K562 (cell line): ENCODE results near the gene SLC13A3. TPM values are rescaled to one million over a fixed set of nuclear protein-coding genes. Genes with fewer than 3 reads are reported as not detected.

ENCODE experiments used
- ATAC-seq: fragments of 200-7000 bp; cut with Tn5 transposase; 3 replicates; pipeline ENCODE4 v1.9.1; 2020; ENCODE audit warnings: moderate library complexity
- BruUV-seq: library from RNA; stranded (reverse); fragments of 400-500 nt; replicated peaks from 2 replicates; lab custom pipeline; 2021; lab: Mats Ljungman, UMichigan
- CTCF ChIA-PET: fragments of 300-600 bp; formaldehyde crosslinking; extraction: SDS; loops from one replicate; lab custom pipeline; 2021; ENCODE audit warnings: low intra/inter-chr PET ratio; lab: Yijun Ruan, JAX
- POLR2A ChIA-PET: fragments of 300-600, 350-650 bp; sonication (Branson Sonifier 250); formaldehyde crosslinking; extraction: SDS; loops from one replicate; lab custom pipeline; 2021; ENCODE audit warnings: antibody characterized with exemption, inconsistent platforms; lab: Yijun Ruan, JAX
- DNase-seq, 4 experiments: peaks; one replicate each; pipeline versions ENCODE4 v3.0.0 to v3.0.0-alpha.2; 2011 to 2018; ENCODE audit warnings: low spot score in 3 of 4, mixed read lengths in 3 of 4; ENCODE audit errors: extremely low read depth in 1 of 4
- FAIRE-seq: peaks from 2 replicates; lab custom pipeline; 2011; peaks lifted over from hg19 to GRCh38; lab: Jason Lieb, UNC
- H2AFZ ChIP-seq: 2 replicates; pipeline ENCODE4 v1.6.0; 2011; ENCODE audit warnings: low read depth, low read length, control low read depth, inconsistent platforms
- H3K27ac ChIP-seq: fragments of 200-600 bp; 3 replicates; pipeline ENCODE4 v1.8.0; 2011; ENCODE audit warnings: low read depth, mild to moderate bottlenecking, control low read depth, inconsistent platforms, low read length, moderate library complexity, mixed read lengths; ENCODE audit errors: extremely low read depth
- H3K27me3 ChIP-seq, 2 experiments: fragments of 300-600 bp in 1 of 2; 2 replicates in 1 of 2; 3 replicates in 1 of 2; pipeline versions ENCODE4 v1.6.0 to v1.8.0; 2011; ENCODE audit warnings: inconsistent platforms in 2 of 2, low read length in 2 of 2, mild to moderate bottlenecking in 1 of 2, mixed read lengths in 1 of 2, moderate library complexity in 1 of 2; ENCODE audit not compliant: control insufficient read depth in 2 of 2, insufficient read depth in 2 of 2
- H3K36me3 ChIP-seq: fragments of 300-600 bp; 3 replicates; pipeline ENCODE4 v1.8.0; 2011; ENCODE audit warnings: mild to moderate bottlenecking, low read length, inconsistent platforms; ENCODE audit not compliant: control insufficient read depth, insufficient read depth
- H3K4me1 ChIP-seq, 2 experiments: fragments of 200-600 bp in 1 of 2; replicated peaks in 1 of 2; 2 replicates in 1 of 2; 3 replicates in 1 of 2; pipeline versions ENCODE4 v1.5.1 to v1.8.0; 2011; ENCODE audit warnings: inconsistent platforms in 2 of 2, low read length in 2 of 2, mild to moderate bottlenecking in 1 of 2, mixed read lengths in 1 of 2, moderate library complexity in 1 of 2; ENCODE audit not compliant: control insufficient read depth in 2 of 2, insufficient read depth in 2 of 2
- H3K4me2 ChIP-seq: 2 replicates; pipeline ENCODE4 v1.6.1; 2011; ENCODE audit warnings: low read length, control low read depth, inconsistent platforms, mixed read lengths; ENCODE audit not compliant: insufficient read depth
- H3K4me3 ChIP-seq: fragments of 200-600 bp; sonication (generic), shearing (Covaris generic); 2 replicates; pipeline ENCODE4 v1.5.1; 2016; ENCODE audit warnings: control low read depth, inconsistent platforms
- H3K79me2 ChIP-seq: fragments of 200-600 bp; 3 replicates; pipeline ENCODE4 v1.8.0; 2011; ENCODE audit warnings: low read length, inconsistent platforms; ENCODE audit not compliant: control insufficient read depth, insufficient read depth
- H3K9ac ChIP-seq, 2 experiments: 2 replicates each; pipeline versions ENCODE4 v1.6.0 to v1.6.1; 2011; ENCODE audit warnings: low read depth in 2 of 2, low read length in 2 of 2, control low read depth in 1 of 2, inconsistent platforms in 1 of 2, mild to moderate bottlenecking in 1 of 2, mixed read lengths in 1 of 2; ENCODE audit not compliant: insufficient read depth in 1 of 2
- H3K9me1 ChIP-seq: one replicate; pipeline ENCODE4 v1.6.0; 2011; ENCODE audit warnings: inconsistent platforms, mild to moderate bottlenecking, low read length, moderate library complexity; ENCODE audit not compliant: control insufficient read depth, insufficient read depth
- H3K9me3 ChIP-seq: replicated peaks from 2 replicates; pipeline ENCODE4 v1.5.1; 2011; ENCODE audit warnings: low read depth, low read length, inconsistent platforms; ENCODE audit not compliant: control insufficient read depth, insufficient read depth
- H4K20me1 ChIP-seq: replicated peaks from 2 replicates; pipeline ENCODE4 v1.6.1; 2011; ENCODE audit warnings: low read length, inconsistent platforms, mixed read lengths; ENCODE audit not compliant: control insufficient read depth, insufficient read depth
- BDP1 ChIP-seq: IDR thresholded peaks from 3 replicates; pipeline ENCODE4 v1.6.1; 2011; ENCODE audit not compliant: insufficient read length, insufficient read depth
- HDAC8 ChIP-seq: fragments of 450-650 bp; IDR thresholded peaks from 2 replicates; pipeline ENCODE4 v1.6.1; 2016; ENCODE audit warnings: mild to moderate bottlenecking, missing genetic modification characterization, moderate library complexity, missing compliant biosample characterization
- HNRNPK ChIP-seq: fragments of 200-400 bp; formaldehyde crosslinking; IDR thresholded peaks from one replicate; pipeline ENCODE4 v1.6.1; 2018; ENCODE audit warnings: mild to moderate bottlenecking, low read depth, low read length; ENCODE audit not compliant: poor library complexity, severe bottlenecking
- MYC ChIP-seq, 2 experiments: fragments of 250-450 bp in 1 of 2; sonication (Bioruptor Pico) in 1 of 2; IDR thresholded peaks; 2 replicates each; pipeline versions ENCODE4 v1.5.1 to v1.6.1; 2012 to 2021; ENCODE audit warnings: low read depth in 2 of 2, borderline replicate concordance in 1 of 2, improper control_type of control experiment in 1 of 2, low read length in 1 of 2, mild to moderate bottlenecking in 1 of 2, moderate library complexity in 1 of 2
- PTBP1 ChIP-seq: fragments of 200-400 bp; formaldehyde crosslinking; IDR thresholded peaks from 2 replicates; pipeline ENCODE4 v1.6.1; 2017; ENCODE audit warnings: low read depth, low read length
- SOX6 ChIP-seq: fragments of 450-650 bp; IDR thresholded peaks from 2 replicates; pipeline ENCODE4 v1.6.1; 2014; ENCODE audit warnings: mild to moderate bottlenecking
- SP2 ChIP-seq: IDR thresholded peaks from 2 replicates; pipeline ENCODE4 v1.6.1; 2011; ENCODE audit warnings: mild to moderate bottlenecking, low read depth, low read length, moderate library complexity; ENCODE audit not compliant: poor library complexity, severe bottlenecking; ENCODE audit errors: extremely low read depth
- WGBS: fragments of 100-300 bp; shearing (Covaris generic); methylation state at CpG from one replicate; pipeline ENCODE4 v1.1.6; 2016; ENCODE audit warnings: low coverage, mixed read lengths; ENCODE audit not compliant: insufficient coverage; ENCODE audit errors: missing lambda C conversion rate; 5-methylcytosine and 5-hydroxymethylcytosine counted together
- in situ Hi-C: fragments of 300-500 bp; cut with MboI; formaldehyde crosslinking; loops from 4 replicates; pipeline ENCODE4 v1.15.0; 2018; ENCODE audit warnings: inconsistent platforms, mixed read lengths
- intact Hi-C: fragments of 100-400 bp; cut with micrococcal nuclease; formaldehyde crosslinking; loops from 2 replicates; pipeline ENCODE4 v1.14.2; 2022
- polyA plus RNA-seq, 8 experiments: library from polyadenylated mRNA; depleted of rRNA in 4 of 8; stranded (reverse) in 5 of 8; unstranded in 3 of 8; fragments of >200 nt; fragmentation: Nextera tagmentation in 2 of 8; fragmentation: Illumina TruSeq in 1 of 8; extraction: Ambion mirVana in 2 of 8; extraction: Trizol in 1 of 8; gene quantifications; 2 replicates each; pipeline versions ENCODE4 v1.2.1 to v1.2.3, GENCODE V29; 2011 to 2014; ENCODE audit warnings: inconsistent platforms in 1 of 8, missing spikeins in 1 of 8
- total RNA-seq, 7 experiments: library from RNA; depleted of rRNA in 6 of 7; stranded (reverse); fragments of >200 nt in 6 of 7; fragmentation: Illumina TruSeq in 2 of 7; extraction: Trizol in 2 of 7; gene quantifications; 2 replicates each; pipeline versions ENCODE4 v1.2.1 to v1.2.3, GENCODE V29; 2011 to 2021; ENCODE audit warnings: low replicate concordance in 1 of 7
- TF ChIP-seq, protein P1 (sequence below), 2 experiments: fragments of 150-350 bp in 1 of 2; IDR thresholded peaks; 2 replicates each; pipeline ENCODE4 v1.6.1; 2012 to 2016; ENCODE audit warnings: low read depth in 2 of 2, low read length in 2 of 2, mild to moderate bottlenecking in 1 of 2, moderate library complexity in 1 of 2

Gene SLC13A3
- total and polyA plus RNA-seq, 9 of the 15 experiments (the other 6 are each of a cell fraction or from before 2014, with no cell fraction given), result 5.5 to 16.4 (median 8.5) TPM

- TF ChIP-seq, protein P1, sequence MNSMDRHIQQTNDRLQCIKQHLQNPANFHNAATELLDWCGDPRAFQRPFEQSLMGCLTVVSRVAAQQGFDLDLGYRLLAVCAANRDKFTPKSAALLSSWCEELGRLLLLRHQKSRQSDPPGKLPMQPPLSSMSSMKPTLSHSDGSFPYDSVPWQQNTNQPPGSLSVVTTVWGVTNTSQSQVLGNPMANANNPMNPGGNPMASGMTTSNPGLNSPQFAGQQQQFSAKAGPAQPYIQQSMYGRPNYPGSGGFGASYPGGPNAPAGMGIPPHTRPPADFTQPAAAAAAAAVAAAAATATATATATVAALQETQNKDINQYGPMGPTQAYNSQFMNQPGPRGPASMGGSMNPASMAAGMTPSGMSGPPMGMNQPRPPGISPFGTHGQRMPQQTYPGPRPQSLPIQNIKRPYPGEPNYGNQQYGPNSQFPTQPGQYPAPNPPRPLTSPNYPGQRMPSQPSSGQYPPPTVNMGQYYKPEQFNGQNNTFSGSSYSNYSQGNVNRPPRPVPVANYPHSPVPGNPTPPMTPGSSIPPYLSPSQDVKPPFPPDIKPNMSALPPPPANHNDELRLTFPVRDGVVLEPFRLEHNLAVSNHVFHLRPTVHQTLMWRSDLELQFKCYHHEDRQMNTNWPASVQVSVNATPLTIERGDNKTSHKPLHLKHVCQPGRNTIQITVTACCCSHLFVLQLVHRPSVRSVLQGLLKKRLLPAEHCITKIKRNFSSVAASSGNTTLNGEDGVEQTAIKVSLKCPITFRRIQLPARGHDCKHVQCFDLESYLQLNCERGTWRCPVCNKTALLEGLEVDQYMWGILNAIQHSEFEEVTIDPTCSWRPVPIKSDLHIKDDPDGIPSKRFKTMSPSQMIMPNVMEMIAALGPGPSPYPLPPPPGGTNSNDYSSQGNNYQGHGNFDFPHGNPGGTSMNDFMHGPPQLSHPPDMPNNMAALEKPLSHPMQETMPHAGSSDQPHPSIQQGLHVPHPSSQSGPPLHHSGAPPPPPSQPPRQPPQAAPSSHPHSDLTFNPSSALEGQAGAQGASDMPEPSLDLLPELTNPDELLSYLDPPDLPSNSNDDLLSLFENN (IDR thresholded peaks at IDR 0.05; ENCODE audit: low read depth in 2 of 2, low read length in 2 of 2), result no peak
Observed at GRCh38 chr20:46582648-46583047, 68.6 kb downstream of the SLC13A3 start (continued).

DNA sequence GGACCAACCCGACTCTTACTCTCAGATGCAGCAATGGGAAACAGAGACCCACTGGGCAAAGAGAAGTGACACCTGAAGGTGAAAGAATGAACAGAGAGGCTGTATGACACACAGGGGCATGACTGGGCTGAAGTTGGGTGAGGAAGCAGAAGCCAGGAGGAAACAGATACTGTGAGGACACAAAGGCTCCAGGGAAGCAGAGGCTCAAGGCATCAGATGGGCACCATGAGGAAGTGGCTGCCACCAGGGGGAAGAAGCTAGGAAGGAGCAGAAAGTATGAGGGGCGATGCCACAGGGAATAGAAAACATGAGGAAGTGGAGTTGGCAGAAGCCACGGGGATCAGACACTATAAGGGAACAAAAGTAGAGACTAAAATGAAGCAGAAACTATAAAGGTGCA is 69.9 kb downstream of the SLC13A3 start:
- 6% methylated on average over 3 of the region's 3 CpGs for WGBS
- CTCF ChIA-PET, result no interaction called here

More for the DNA sequence above, 69.9 kb downstream of the SLC13A3 start:
- Histone ChIP-seq H3K9ac (no peak overlapping the region), H3K27me3 (no peaks in the 10 kb centered on the region), H3K4me2 (no peak overlapping the region), H3K27ac (no peak overlapping the region), H3K9me3 (no peaks in the 10 kb centered on the region), H3K4me3 (no peak overlapping the region), H3K79me2 (no peaks in the 10 kb centered on the region), H3K36me3 (no peaks in the 10 kb centered on the region), H3K4me1 (no peaks in the 10 kb centered on the region), H4K20me1 (no peaks in the 10 kb centered on the region), H3K9me1 (no peaks in the 10 kb centered on the region), H2AFZ (no peak overlapping the region)
- no peak for TF ChIP-seq MYC (IDR thresholded peaks at IDR 0.05; ENCODE audit: low read depth, low read length)
- no peak for TF ChIP-seq MYC (CRISPR knock-in tag; IDR thresholded peaks at IDR 0.05; ENCODE audit: borderline replicate concordance, low read depth)
- no peak for TF ChIP-seq SOX6
- TF ChIP-seq SP2, result no peak
- no peak for TF ChIP-seq HDAC8 (tag)
- TF ChIP-seq PTBP1, result no peak
- no peak for TF ChIP-seq BDP1
- no peak for TF ChIP-seq HNRNPK
- no peak for DNase-seq
- in situ Hi-C loops, result no loop called here
- no peak for FAIRE-seq
- ATAC-seq, result no peak
- intact Hi-C loops, result no loop called here
- no TSS peak for BruUV-seq
- POLR2A ChIA-PET, result no interaction called here
